Stimulated activated CD4-positive, alpha-beta T cell treated with anti-CD3 and anti-CD28 coated beads, Interleukin-12 subunit alpha, Interleukin-12 subunit beta, amount 100 ng/mL, for 48 hours (primary cell): ENCODE results near the gene LSM14A.
"Not testable (repeated sequence)": the region's sequence is repeated elsewhere in the genome, so short reads cannot be mapped to it uniquely, and the experiment has no call there.

ENCODE experiments used
- DNase-seq, 3 donors: peaks; one replicate each; pipeline ENCODE4 v3.0.0-alpha.2; 2020; ENCODE audit warnings: low read depth in 2 of 3, low spot score in 1 of 3

Gene LSM14A

DNA sequence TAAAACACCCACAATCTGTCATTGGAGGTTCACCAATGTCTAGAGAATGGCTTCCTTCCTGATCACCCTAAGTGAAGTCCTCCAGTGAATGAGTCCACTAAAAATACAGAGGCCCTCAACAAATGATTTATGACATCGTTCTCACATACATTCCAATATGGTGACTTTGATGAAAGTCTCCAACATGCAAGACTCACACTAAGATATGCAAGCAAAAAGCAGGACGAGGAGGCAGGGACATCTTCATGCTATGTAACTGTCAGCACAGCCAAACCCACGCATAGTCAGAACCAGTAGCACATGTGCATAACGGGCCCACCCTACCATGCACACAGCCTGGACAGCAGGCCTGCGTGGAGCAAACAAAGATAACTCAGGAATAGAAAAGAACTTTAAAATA is 16.6 kb upstream of the LSM14A start:
- DNase-seq: no peak

GRCh38 chr19:34158966-34159365 is 13.3 kb upstream of the LSM14A start:
- not testable (repeated sequence) for DNase-seq

DNA sequence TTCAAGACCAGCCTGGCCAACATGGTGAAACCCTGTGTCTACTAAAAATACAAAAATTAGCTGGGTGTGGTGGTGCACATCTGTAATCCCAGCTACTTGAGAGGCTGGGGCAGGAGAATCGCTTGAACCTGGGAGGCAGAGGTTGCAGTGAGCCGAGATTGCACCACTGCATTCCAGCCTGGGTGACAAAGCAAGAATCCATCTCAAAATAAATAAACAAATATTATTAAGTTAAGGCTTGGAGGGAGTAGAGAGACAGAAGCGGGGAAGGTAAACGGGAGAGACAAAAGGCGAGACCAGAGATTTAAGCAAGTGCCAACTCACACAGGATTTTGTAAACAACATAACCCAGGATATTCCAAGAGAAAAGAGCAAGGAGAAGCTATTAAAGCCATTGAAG is 12.8 kb upstream of the LSM14A start:
- DNase-seq: not testable (repeated sequence)

DNA sequence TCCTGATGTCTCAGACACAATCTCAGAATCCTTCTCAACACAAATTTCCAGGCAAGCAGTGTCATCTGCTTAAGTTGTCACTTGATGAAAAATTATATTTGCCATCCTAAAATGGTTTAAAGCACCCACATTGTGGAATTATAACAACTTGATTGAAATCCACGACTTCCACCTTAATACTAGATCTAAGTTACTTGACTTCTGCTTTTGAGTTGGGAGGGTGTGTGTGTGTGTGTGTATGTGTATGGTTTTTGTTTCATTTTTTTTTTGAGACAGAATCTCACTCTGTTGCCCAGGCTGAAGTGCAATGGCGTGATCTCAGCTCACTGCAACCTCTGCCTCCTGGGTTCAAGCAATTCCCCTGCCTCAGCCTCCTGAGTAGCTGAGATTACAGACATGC is 10.4 kb upstream of the LSM14A start:
- DNase-seq: not testable (repeated sequence)

DNA sequence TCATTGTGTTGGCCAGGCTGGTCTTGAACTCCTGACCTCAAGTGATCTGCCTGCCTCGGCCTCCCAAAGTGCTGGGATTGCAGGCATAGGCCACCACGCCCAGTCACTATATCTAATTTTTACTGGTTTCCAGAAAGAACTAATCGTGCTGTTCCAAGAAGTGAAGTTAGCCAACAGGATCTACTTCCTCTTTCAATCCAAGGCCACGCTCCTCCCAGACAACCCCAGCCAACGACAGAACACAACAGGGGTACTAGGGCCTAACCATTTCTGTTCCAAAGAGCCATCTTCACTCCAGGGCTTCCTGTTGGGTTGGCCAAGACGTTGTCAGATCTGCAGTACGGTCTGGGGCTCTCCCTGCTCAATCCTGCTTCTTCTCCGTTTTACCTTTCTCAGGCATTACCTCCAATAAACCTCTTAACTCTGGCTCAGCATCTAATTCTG is 7.0 kb upstream of the LSM14A start:
- no peak for DNase-seq

- not testable (repeated sequence) for DNase-seq
Measured at GRCh38 chr19:34169475-34170199, 2.7 kb upstream of the LSM14A start.

- DNase-seq: peak; percentile 46 to 50 (median 49)
Measured at GRCh38 chr19:34171539-34171876, 796 bp upstream of the LSM14A start.

DNA sequence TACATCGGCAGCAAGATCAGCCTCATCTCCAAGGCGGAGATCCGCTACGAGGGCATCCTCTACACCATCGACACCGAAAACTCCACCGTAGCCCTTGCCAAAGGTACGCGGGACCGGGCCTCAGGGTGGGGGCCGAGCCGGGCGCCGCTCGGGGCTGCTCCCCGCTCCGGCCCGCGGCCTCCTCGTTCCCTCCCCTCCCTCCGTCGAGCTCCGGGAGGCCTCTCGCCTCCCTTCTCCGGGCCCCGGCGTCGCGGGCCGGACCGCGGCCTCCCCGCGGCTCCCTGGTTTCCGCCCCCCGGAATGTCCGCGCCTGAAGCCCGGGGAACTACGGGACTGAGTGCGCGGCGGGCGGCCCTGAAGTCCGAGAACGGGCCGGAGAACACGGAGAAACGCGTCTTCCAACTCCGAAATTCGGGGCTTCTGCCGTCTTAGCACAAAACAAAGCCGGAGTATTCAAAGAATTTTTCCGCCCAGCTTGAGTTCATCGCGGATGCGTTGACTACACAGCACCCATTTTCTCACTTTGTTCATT is 423 bp downstream of the LSM14A start:
- peak in 1 of 3 donors; percentile 5 for DNase-seq

GRCh38 chr19:34173193-34173956 is 1.1 kb downstream of the LSM14A start:
- peak in 2 of 3 donors; percentile 9 to 12 for DNase-seq

GRCh38 chr19:34175173-34175572 is 2.9 kb downstream of the LSM14A start:
- not testable (repeated sequence) for DNase-seq

GRCh38 chr19:34176581-34176980 is 4.3 kb downstream of the LSM14A start:
- no peak for DNase-seq

DNA sequence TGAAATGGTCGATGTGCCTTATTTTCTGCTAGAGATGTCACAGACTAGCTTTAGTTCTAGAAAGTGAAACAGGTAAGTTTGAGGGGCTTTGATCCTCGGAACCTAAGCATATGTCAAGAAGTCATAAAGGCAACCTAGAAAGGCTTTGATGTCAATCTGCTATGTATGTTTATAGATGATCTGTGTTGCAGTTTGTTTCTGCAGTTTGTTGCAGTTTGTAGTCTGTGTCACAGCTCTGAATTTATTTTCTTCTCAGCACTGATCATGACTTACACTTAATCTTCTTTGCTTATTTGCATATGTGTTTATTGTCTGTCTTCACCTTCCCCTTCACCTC is 5.9 kb downstream of the LSM14A start:
- no peak for DNase-seq

DNA sequence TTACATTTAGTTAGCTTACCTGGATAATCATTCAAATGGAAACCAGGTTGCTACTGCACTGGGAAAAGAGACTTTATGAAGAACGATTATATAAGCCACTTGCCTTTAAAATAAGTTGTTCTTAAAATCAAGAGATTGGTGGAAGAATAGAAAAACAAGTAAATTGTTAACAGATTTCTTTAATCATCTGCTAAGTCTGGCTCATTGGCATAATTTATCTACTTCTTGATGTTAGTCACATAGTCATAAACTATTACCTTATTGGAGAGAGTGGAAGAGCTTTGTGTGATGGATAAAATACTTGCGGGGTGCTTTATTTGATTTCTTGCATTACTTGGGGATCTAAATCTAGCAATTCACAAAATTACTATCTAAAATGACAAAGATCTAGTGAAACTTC is 6.8 kb downstream of the LSM14A start:
- no peak for DNase-seq

DNA sequence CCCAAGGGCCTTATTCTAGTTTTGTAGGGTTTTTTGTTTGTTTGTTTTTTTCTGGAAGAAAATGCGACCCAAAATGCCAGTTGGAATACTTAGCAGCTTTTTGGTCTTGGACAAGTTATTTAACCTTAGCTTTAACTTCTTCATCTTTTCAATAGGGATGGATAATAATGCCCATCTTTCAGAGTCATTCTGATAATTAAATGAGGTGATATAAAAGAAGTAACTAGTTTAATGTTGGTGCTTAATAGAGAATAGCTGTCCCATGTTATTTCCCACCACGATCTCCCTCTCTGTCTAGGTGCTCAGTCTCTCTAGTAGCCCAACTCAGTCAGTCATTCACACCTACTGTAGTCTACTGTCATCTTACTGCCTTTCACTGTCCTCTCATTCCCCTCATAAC is 8.0 kb downstream of the LSM14A start:
- DNase-seq: no peak

DNA sequence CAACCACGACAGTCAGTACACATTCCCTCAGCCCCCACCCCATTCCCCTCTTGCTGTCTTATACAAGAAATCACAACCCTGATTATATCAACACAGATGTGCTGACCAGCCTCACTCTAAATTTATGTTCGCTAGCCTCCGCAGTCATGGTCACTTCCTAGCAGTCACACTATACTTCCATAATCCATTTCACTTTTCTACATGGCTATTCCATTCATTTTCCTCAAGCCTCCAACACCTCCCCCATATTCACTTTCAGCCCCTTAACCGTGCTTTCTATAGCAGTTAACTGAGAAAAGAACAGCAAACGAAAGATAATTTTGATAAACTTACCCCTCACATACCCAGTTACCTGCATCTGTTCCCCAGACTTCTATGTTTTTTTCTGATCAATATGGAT is 8.4 kb downstream of the LSM14A start:
- DNase-seq: no peak

- no peak for DNase-seq
Measured at GRCh38 chr19:34181111-34181864, 9.0 kb downstream of the LSM14A start.

GRCh38 chr19:34182125-34182524 is 9.8 kb downstream of the LSM14A start:
- DNase-seq: no peak

DNA sequence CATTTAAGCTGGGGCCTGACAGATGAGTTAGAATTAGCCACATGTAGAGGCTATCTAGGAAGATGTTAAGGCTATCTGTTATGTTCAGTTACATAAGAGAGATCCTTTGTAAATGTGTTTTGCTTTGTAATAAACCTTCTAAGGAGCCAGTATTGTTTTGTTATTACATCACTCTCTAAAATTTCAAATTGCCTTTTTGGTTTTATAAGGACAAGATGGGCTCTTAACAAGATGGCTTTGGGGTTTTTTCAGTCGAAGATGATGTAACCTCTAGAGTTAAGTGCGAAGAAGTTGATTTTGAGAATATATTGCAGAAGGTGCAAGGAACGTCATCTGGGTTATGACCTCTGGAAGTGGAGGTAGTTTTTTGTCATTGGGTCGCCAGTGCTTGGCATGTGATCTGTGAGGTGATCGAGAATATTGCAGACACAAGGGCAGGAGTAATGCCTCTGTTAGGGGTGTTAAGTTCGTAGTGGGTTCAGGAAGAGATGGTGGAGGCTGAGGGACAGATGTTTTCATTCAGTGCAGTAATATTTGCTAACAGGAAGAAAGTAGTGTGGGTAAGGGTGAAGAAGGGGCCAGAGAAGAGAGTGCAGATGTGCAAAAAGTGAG is 12.7 kb downstream of the LSM14A start:
- no peak for DNase-seq

DNA sequence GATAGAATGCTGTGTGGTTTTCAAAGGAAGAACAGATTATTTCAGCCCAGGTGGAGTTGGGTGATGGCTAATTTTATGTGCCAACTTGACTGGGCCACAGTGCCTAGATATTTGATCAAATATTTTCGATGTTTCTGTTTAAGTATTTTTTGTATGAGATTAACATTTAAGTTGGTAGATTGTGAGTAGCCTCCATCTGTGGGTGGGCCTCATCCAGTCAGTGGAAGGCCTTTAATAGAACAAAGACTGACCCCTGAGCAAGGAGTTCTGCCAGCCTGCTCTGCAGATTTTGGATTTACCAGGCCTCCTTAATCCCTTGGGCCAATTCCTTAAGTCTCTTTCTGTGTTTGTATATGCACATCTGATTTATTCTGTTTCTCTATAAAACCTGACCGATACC is 13.9 kb downstream of the LSM14A start:
- no peak for DNase-seq

DNA sequence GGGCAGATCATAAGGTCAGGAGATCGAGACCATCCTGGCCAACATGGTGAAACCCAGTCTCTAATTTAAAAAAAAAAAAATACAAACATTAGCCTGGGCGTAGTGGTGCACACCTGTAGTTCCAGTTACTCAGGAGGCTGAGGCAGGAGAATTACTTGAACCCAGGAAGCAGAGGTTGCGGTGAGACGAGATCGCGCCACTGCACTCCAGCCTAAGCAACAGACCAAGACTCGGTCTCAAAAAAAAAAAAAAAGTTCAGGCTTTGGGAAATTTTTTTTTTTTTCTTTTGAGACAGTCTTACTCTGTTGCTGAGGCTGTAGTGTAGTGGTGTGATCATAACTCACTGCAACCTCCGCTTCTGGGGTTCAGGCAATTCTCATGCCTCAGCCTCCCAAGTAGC is 14.7 kb downstream of the LSM14A start:
- no peak for DNase-seq

DNA sequence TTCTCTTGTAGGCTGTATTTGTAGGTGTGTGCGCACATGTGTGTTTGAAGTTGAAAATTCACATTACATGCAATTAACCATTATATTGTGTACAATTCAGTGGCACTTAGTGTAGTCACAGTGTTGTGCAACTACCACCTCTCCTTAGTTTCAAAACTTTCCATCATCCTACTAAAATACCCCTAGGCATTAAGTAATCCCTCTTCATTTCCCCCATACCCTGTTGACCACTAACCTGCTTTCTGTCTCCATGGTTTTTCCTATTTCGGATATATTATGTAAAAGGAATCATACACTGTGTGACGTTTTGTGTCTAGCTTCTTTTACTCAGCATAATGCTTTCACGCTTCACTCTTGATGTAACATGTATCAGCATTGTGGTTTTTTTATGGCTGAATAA is 16.1 kb downstream of the LSM14A start:
- no peak for DNase-seq
